ENCODE results near the gene MAP7.
"Not testable (repeated sequence)": the region's sequence is repeated elsewhere in the genome, so short reads cannot be mapped to it uniquely, and the experiment has no call there.

The MAP7 gene

GRCh38 chr6:136317971-136318370, 232.3 kb downstream of the MAP7 start:
- Histone ChIP-seq H3K36me3 (ENCODE audit: control insufficient read depth, insufficient read depth, low read length) (no peaks in the 10 kb centered on the region), H3K4me3 (ENCODE audit: low read depth, low read length) (no peak overlapping the region), H3K4me1 (ENCODE audit: control insufficient read depth, insufficient read depth, low read length) (no peaks in the 10 kb centered on the region; the same call in 1 of the 2 replicates), H3K27me3 (ENCODE audit: control insufficient read depth, insufficient read depth, low read length) (no peaks in the 10 kb centered on the region), H3K9me3 (ENCODE audit: control insufficient read depth, insufficient read depth, low read depth, low read length) (no peaks in the 10 kb centered on the region), H3K27ac (ENCODE audit: low read depth, low read length) (no peak overlapping the region), H3K9ac (ENCODE audit: low read length) (no peak overlapping the region)

GRCh38 chr6:136317021-136317694, 233.1 kb downstream of the MAP7 start:
- Histone ChIP-seq H3K4me3 (ENCODE audit: low read depth, low read length) (no peak overlapping the region), H3K27ac (ENCODE audit: low read depth, low read length) (no peak overlapping the region), H3K4me1 (ENCODE audit: control insufficient read depth, insufficient read depth, low read length) (no peaks in the 10 kb centered on the region; the same call in 1 of the 2 replicates), H3K9me3 (ENCODE audit: control insufficient read depth, insufficient read depth, low read depth, low read length) (no peaks in the 10 kb centered on the region), H3K9ac (ENCODE audit: low read length) (no peak overlapping the region), H3K27me3 (ENCODE audit: control insufficient read depth, insufficient read depth, low read length) (no peaks in the 10 kb centered on the region), H3K36me3 (ENCODE audit: control insufficient read depth, insufficient read depth, low read length) (no peaks in the 10 kb centered on the region)

- Histone ChIP-seq H3K4me3 (ENCODE audit: low read depth, low read length) (no peak overlapping the region), H3K27ac (ENCODE audit: low read depth, low read length) (no peak overlapping the region), H3K9ac (ENCODE audit: low read length) (no peak overlapping the region), H3K36me3 (ENCODE audit: control insufficient read depth, insufficient read depth, low read length) (no peaks in the 10 kb centered on the region), H3K9me3 (ENCODE audit: control insufficient read depth, insufficient read depth, low read depth, low read length) (no peaks in the 10 kb centered on the region), H3K4me1 (ENCODE audit: control insufficient read depth, insufficient read depth, low read length) (no peaks in the 10 kb centered on the region; the same call in 1 of the 2 replicates), H3K27me3 (ENCODE audit: control insufficient read depth, insufficient read depth, low read length) (no peaks in the 10 kb centered on the region)
Observed at GRCh38 chr6:136315594-136315993, 234.6 kb downstream of the MAP7 start.

GRCh38 chr6:136312975-136313374, 237.2 kb downstream of the MAP7 start:
- no peak overlapping the region for H3K9ac ChIP-seq (ENCODE audit: low read length)
- H3K27ac ChIP-seq (ENCODE audit: low read depth, low read length), result no peak overlapping the region
- no peaks in the 10 kb centered on the region for H3K36me3 ChIP-seq (ENCODE audit: control insufficient read depth, insufficient read depth, low read length)
- H3K4me1 ChIP-seq (ENCODE audit: control insufficient read depth, insufficient read depth, low read length), result no peaks in the 10 kb centered on the region; the same call in 1 of the 2 replicates
- no peaks in the 10 kb centered on the region for H3K27me3 ChIP-seq (ENCODE audit: control insufficient read depth, insufficient read depth, low read length)
- no peak overlapping the region for H3K4me3 ChIP-seq (ENCODE audit: low read depth, low read length)
- no peaks in the 10 kb centered on the region for H3K9me3 ChIP-seq (ENCODE audit: control insufficient read depth, insufficient read depth, low read depth, low read length)

- Histone ChIP-seq H3K4me1 (ENCODE audit: control insufficient read depth, insufficient read depth, low read length) (no peaks in the 10 kb centered on the region), H3K9ac (ENCODE audit: low read length) (no peak overlapping the region), H3K9me3 (ENCODE audit: control insufficient read depth, insufficient read depth, low read depth, low read length) (no peaks in the 10 kb centered on the region), H3K27me3 (ENCODE audit: control insufficient read depth, insufficient read depth, low read length) (no peaks in the 10 kb centered on the region), H3K36me3 (ENCODE audit: control insufficient read depth, insufficient read depth, low read length) (no peaks in the 10 kb centered on the region), H3K27ac (ENCODE audit: low read depth, low read length) (no peak overlapping the region), H3K4me3 (ENCODE audit: low read depth, low read length) (no peak overlapping the region)
Observed at GRCh38 chr6:136309729-136310311, 240.4 kb downstream of the MAP7 start.

- no peak overlapping the region for H3K4me3 ChIP-seq (ENCODE audit: low read depth, low read length)
- no peak overlapping the region for H3K9ac ChIP-seq (ENCODE audit: low read length)
- no peak overlapping the region for H3K27ac ChIP-seq (ENCODE audit: low read depth, low read length)
- H3K4me1 ChIP-seq (ENCODE audit: control insufficient read depth, insufficient read depth, low read length), result no peaks in the 10 kb centered on the region
- no peaks in the 10 kb centered on the region for H3K27me3 ChIP-seq (ENCODE audit: control insufficient read depth, insufficient read depth, low read length)
- H3K9me3 ChIP-seq (ENCODE audit: control insufficient read depth, insufficient read depth, low read depth, low read length), result no peaks in the 10 kb centered on the region
- no peaks in the 10 kb centered on the region for H3K36me3 ChIP-seq (ENCODE audit: control insufficient read depth, insufficient read depth, low read length)
Observed at GRCh38 chr6:136309171-136309570, 241.1 kb downstream of the MAP7 start.

- H3K36me3 ChIP-seq (ENCODE audit: control insufficient read depth, insufficient read depth, low read length); H3K4me3 ChIP-seq (ENCODE audit: low read depth, low read length): not testable (repeated sequence)
Observed at GRCh38 chr6:136308469-136308868, 241.8 kb downstream of the MAP7 start.

GRCh38 chr6:136307351-136307750, 242.9 kb downstream of the MAP7 start:
- no peaks in the 10 kb centered on the region for H3K27me3 ChIP-seq (ENCODE audit: control insufficient read depth, insufficient read depth, low read length)
- no peak overlapping the region for H3K4me3 ChIP-seq (ENCODE audit: low read depth, low read length)
- H3K27ac ChIP-seq (ENCODE audit: low read depth, low read length), result no peak overlapping the region
- no peaks in the 10 kb centered on the region for H3K9me3 ChIP-seq (ENCODE audit: control insufficient read depth, insufficient read depth, low read depth, low read length)
- no peaks in the 10 kb centered on the region for H3K4me1 ChIP-seq (ENCODE audit: control insufficient read depth, insufficient read depth, low read length)
- H3K9ac ChIP-seq (ENCODE audit: low read length), result no peak overlapping the region
- H3K36me3 ChIP-seq (ENCODE audit: control insufficient read depth, insufficient read depth, low read length), result no peaks in the 10 kb centered on the region

More at GRCh38 chr6:136308469-136308868, 241.8 kb downstream of the MAP7 start:
- not testable (repeated sequence) for H3K4me1 ChIP-seq (ENCODE audit: control insufficient read depth, insufficient read depth, low read length); H3K9ac ChIP-seq (ENCODE audit: low read length); H3K27ac ChIP-seq (ENCODE audit: low read depth, low read length); H3K27me3 ChIP-seq (ENCODE audit: control insufficient read depth, insufficient read depth, low read length); H3K9me3 ChIP-seq (ENCODE audit: control insufficient read depth, insufficient read depth, low read depth, low read length)

GRCh38 chr6:136306466-136306865, 243.8 kb downstream of the MAP7 start:
- no peaks in the 10 kb centered on the region for H3K9me3 ChIP-seq (ENCODE audit: control insufficient read depth, insufficient read depth, low read depth, low read length)

GRCh38 chr6:136304410-136304809, 245.8 kb downstream of the MAP7 start:
- Histone ChIP-seq H3K4me3 (ENCODE audit: low read depth, low read length) (no peak overlapping the region), H3K4me1 (ENCODE audit: control insufficient read depth, insufficient read depth, low read length) (no peaks in the 10 kb centered on the region), H3K9me3 (ENCODE audit: control insufficient read depth, insufficient read depth, low read depth, low read length) (no peaks in the 10 kb centered on the region), H3K9ac (ENCODE audit: low read length) (no peak overlapping the region), H3K36me3 (ENCODE audit: control insufficient read depth, insufficient read depth, low read length) (no peaks in the 10 kb centered on the region), H3K27ac (ENCODE audit: low read depth, low read length) (no peak overlapping the region), H3K27me3 (ENCODE audit: control insufficient read depth, insufficient read depth, low read length) (no peaks in the 10 kb centered on the region)

More at GRCh38 chr6:136306466-136306865, 243.8 kb downstream of the MAP7 start:
- H3K4me3 ChIP-seq (ENCODE audit: low read depth, low read length), result no peak overlapping the region
- no peaks in the 10 kb centered on the region for H3K27me3 ChIP-seq (ENCODE audit: control insufficient read depth, insufficient read depth, low read length)
- no peak overlapping the region for H3K27ac ChIP-seq (ENCODE audit: low read depth, low read length)
- no peak overlapping the region for H3K9ac ChIP-seq (ENCODE audit: low read length)
- no peaks in the 10 kb centered on the region for H3K36me3 ChIP-seq (ENCODE audit: control insufficient read depth, insufficient read depth, low read length)
- H3K4me1 ChIP-seq (ENCODE audit: control insufficient read depth, insufficient read depth, low read length), result no peaks in the 10 kb centered on the region

- no peak overlapping the region for H3K4me3 ChIP-seq (ENCODE audit: low read depth, low read length)
- H3K27me3 ChIP-seq (ENCODE audit: control insufficient read depth, insufficient read depth, low read length), result no peaks in the 10 kb centered on the region
- H3K4me1 ChIP-seq (ENCODE audit: control insufficient read depth, insufficient read depth, low read length), result no peaks in the 10 kb centered on the region
- no peaks in the 10 kb centered on the region for H3K9me3 ChIP-seq (ENCODE audit: control insufficient read depth, insufficient read depth, low read depth, low read length)
- H3K9ac ChIP-seq (ENCODE audit: low read length), result no peak overlapping the region
- H3K36me3 ChIP-seq (ENCODE audit: control insufficient read depth, insufficient read depth, low read length), result no peaks in the 10 kb centered on the region
- no peak overlapping the region for H3K27ac ChIP-seq (ENCODE audit: low read depth, low read length)
Observed at GRCh38 chr6:136303516-136303915, 246.7 kb downstream of the MAP7 start.

Measured in HUES6 (cell line).